CD4-positive, alpha-beta memory T cell (primary cell): ENCODE measurements around the gene KIAA0825. TPM values are rescaled to one million over a fixed set of nuclear protein-coding genes. Genes with fewer than 3 reads are reported as not detected.

Experiments used
- CTCF ChIA-PET: fragments of 350-600 bp; sonication (Branson Sonifier 250); formaldehyde crosslinking; loops from one replicate; lab custom pipeline; 2021; ENCODE audit warnings: inconsistent platforms; ENCODE audit not compliant: partially characterized antibody; lab: Charles Lee
- POLR2A ChIA-PET: fragments of 350-600 bp; sonication (Branson Sonifier 250); formaldehyde crosslinking; loops from one replicate; lab custom pipeline; 2021; ENCODE audit not compliant: partially characterized antibody; lab: Charles Lee
- DNase-seq, 5 donors: peaks; one replicate each; pipeline versions ENCODE4 v3.0.0 to v3.0.0-alpha.2; 2020 to 2022; ENCODE audit warnings: mixed read lengths in 1 of 5
- H3K27ac ChIP-seq: one replicate; pipeline ENCODE4 v1.7.0; 2013; ENCODE audit warnings: low read depth, low read length
- H3K27me3 ChIP-seq: 2 replicates; pipeline ENCODE4 v1.7.0; 2013; ENCODE audit warnings: mild to moderate bottlenecking, low read length, moderate library complexity; ENCODE audit not compliant: insufficient read depth
- H3K36me3 ChIP-seq: 2 replicates; pipeline ENCODE4 v1.7.0; 2013; ENCODE audit warnings: mild to moderate bottlenecking, low read length, moderate library complexity; ENCODE audit not compliant: insufficient read depth
- H3K4me1 ChIP-seq: 2 replicates; pipeline ENCODE4 v1.7.0; 2013; ENCODE audit warnings: mild to moderate bottlenecking, low read length, moderate library complexity; ENCODE audit not compliant: insufficient read depth
- H3K4me3 ChIP-seq, 2 donors: one replicate each; pipeline ENCODE4 v1.7.0; 2013; ENCODE audit warnings: low read length in 2 of 2, mild to moderate bottlenecking in 1 of 2
- H3K9me3 ChIP-seq, 2 donors: one replicate each; pipeline ENCODE4 v1.7.0; 2013; ENCODE audit warnings: low read length in 2 of 2, control low read depth in 1 of 2; ENCODE audit not compliant: control insufficient read depth in 1 of 2
- H3K27ac Mint-ChIP-seq, 7 donors: one replicate each; pipeline ENCODE4 v1.8.0; 2020 to 2021; ENCODE audit warnings: mixed read lengths in 7 of 7, mild to moderate bottlenecking in 6 of 7, inconsistent platforms in 3 of 7, moderate library complexity in 3 of 7
- H3K27me3 Mint-ChIP-seq, 2 donors: one replicate each; pipeline ENCODE4 v1.8.0; 2020 to 2021; ENCODE audit warnings: mixed read lengths in 2 of 2
- H3K36me3 Mint-ChIP-seq, 2 donors: one replicate each; pipeline ENCODE4 v1.8.0; 2020 to 2021; ENCODE audit warnings: mixed read lengths in 2 of 2, inconsistent platforms in 1 of 2, mild to moderate bottlenecking in 1 of 2
- H3K4me1 Mint-ChIP-seq, 4 donors: one replicate each; pipeline ENCODE4 v1.8.0; 2020 to 2021; ENCODE audit warnings: mixed read lengths in 4 of 4, mild to moderate bottlenecking in 1 of 4
- H3K4me3 Mint-ChIP-seq, 8 donors: one replicate each; pipeline ENCODE4 v1.8.0; 2020 to 2021; ENCODE audit warnings: mixed read lengths in 8 of 8, mild to moderate bottlenecking in 7 of 8, moderate library complexity in 6 of 8, inconsistent platforms in 3 of 8
- H3K9me3 Mint-ChIP-seq, 8 donors: one replicate each; pipeline ENCODE4 v1.8.0; 2020 to 2021; ENCODE audit warnings: mixed read lengths in 8 of 8, mild to moderate bottlenecking in 5 of 8, inconsistent platforms in 3 of 8, moderate library complexity in 1 of 8
- intact Hi-C: fragments of 100-400 bp; cut with micrococcal nuclease; formaldehyde crosslinking; loops from one replicate; pipeline ENCODE4 v1.15.1; 2023
- polyA plus RNA-seq, 2 donors: library from polyadenylated mRNA; unstranded; fragments of 300-500 nt; fragmentation: Illumina TruSeq; gene quantifications; one replicate each; pipeline ENCODE4 v1.2.3, GENCODE V29; 2021
- total RNA-seq, 2 experiments: library from RNA; stranded (reverse); gene quantifications; one replicate each; pipeline ENCODE4 v1.2.3, GENCODE V29; 2021

KIAA0825 gene
- total and polyA plus RNA-seq, 4 experiments from 2014 or later, result 1.5 to 2.2 (median 2.1) TPM

- ChIA-PET POLR2A (no interaction called here), CTCF (interaction anchor here (0.7 to 1.5 kb wide), 3 partner anchors 9 to 287 kb away, joined by 3 to 4 read pairs (median 3); no protein-coding TSS in a partner anchor)
- H3K27me3 Mint-ChIP-seq, result no peaks in the 10 kb centered on the region
- Histone ChIP-seq H3K27ac (no peak overlapping the region), H3K27me3 (no peaks in the 10 kb centered on the region), H3K4me3 (no peak overlapping the region), H3K36me3 (no peaks in the 10 kb centered on the region), H3K9me3 (no peaks in the 10 kb centered on the region), H3K4me1 (peaks cover 50% of the 10 kb centered on the region)
- peaks cover 24 to 55% (median 40%) of the 10 kb centered on the region in 4 donors for H3K4me1 Mint-ChIP-seq
- H3K36me3 Mint-ChIP-seq, result peaks cover 0 to 14% of the 10 kb centered on the region in 2 donors
- intact Hi-C loops, result no loop called here
- peak overlapping the region; percentile 9 to 77 (median 64) for H3K4me3 Mint-ChIP-seq
- DNase-seq, result no peak
- peak overlapping the region in 6 of 7 donors; percentile 3 to 73 (median 26) for H3K27ac Mint-ChIP-seq
- no peaks in the 10 kb centered on the region for H3K9me3 Mint-ChIP-seq
Observed at GRCh38 chr5:94621763-94622162, 3.4 kb upstream of the KIAA0825 start.

- POLR2A ChIA-PET, result no interaction called here
- Histone ChIP-seq H3K36me3 (no peaks in the 10 kb centered on the region), H3K27me3 (no peaks in the 10 kb centered on the region), H3K4me1 (peaks cover 55% of the 10 kb centered on the region), H3K9me3 (no peaks in the 10 kb centered on the region), H3K4me3 (no peak overlapping the region), H3K27ac (no peak overlapping the region)
- Mint-ChIP-seq H3K27me3 (no peaks in the 10 kb centered on the region), H3K4me1 (peaks cover 24 to 50% (median 38%) of the 10 kb centered on the region in 4 donors), H3K4me3 (peak overlapping the region in 6 of 8 donors; percentile 89 to 98 (median 93)), H3K27ac (peak overlapping the region in 2 of 7 donors; percentile 86 to 90), H3K36me3 (peaks cover 0 to 14% of the 10 kb centered on the region in 2 donors), H3K9me3 (no peaks in the 10 kb centered on the region)
- CTCF ChIA-PET, result no interaction called here
- intact Hi-C loops, result no loop called here
- no peak for DNase-seq
Observed at GRCh38 chr5:94620256-94620655, 1.9 kb upstream of the KIAA0825 start.

- intact Hi-C loops, result loop anchor here (1.0 to 10.0 kb wide), 4 partner anchors 40 to 1033 kb away; partner anchors contain the start of genes NR2F1 and NR2F1-AS1
- Histone ChIP-seq H3K9me3 (no peaks in the 10 kb centered on the region), H3K27ac (peak overlapping the region; percentile 57), H3K4me3 (peak overlapping the region; percentile 25 to 67), H3K4me1 (peaks cover 47% of the 10 kb centered on the region), H3K36me3 (no peaks in the 10 kb centered on the region), H3K27me3 (no peaks in the 10 kb centered on the region)
- ChIA-PET CTCF (interaction anchor here (1.1 to 1.8 kb wide), 6 partner anchors 8 to 120 kb away, joined by 3 to 6 read pairs (median 4); no protein-coding TSS in a partner anchor), POLR2A (interaction anchor here (1.0 to 1.7 kb wide), 5 partner anchors 8 to 51 kb away, joined by 3 to 7 read pairs (median 3); no protein-coding TSS in a partner anchor)
- DNase-seq, result peak in 1 of 5 donors; percentile 59
- H3K9me3 Mint-ChIP-seq, result no peaks in the 10 kb centered on the region
- peak overlapping the region; percentile 89 to 98 (median 94) for H3K4me3 Mint-ChIP-seq
- H3K27ac Mint-ChIP-seq, result peak overlapping the region; percentile 86 to 96 (median 90)
- peaks cover 0 to 14% of the 10 kb centered on the region in 2 donors for H3K36me3 Mint-ChIP-seq
- no peaks in the 10 kb centered on the region for H3K27me3 Mint-ChIP-seq
- H3K4me1 Mint-ChIP-seq, result peaks cover 25 to 50% (median 41%) of the 10 kb centered on the region in 4 donors
Observed at GRCh38 chr5:94618029-94618492, 343 bp downstream of the KIAA0825 start.

- DNase-seq, result no peak
- CTCF ChIA-PET, result interaction anchor here (1.3 kb wide), 1 partner anchor 21 kb away, joined by 3 read pairs; no protein-coding TSS in a partner anchor
- Mint-ChIP-seq H3K4me3 (peak overlapping the region in 6 of 8 donors; percentile 40 to 63 (median 54)), H3K36me3 (peaks cover 0 to 14% of the 10 kb centered on the region in 2 donors), H3K27ac (peak overlapping the region in 1 of 7 donors; percentile 14), H3K9me3 (no peaks in the 10 kb centered on the region), H3K27me3 (no peaks in the 10 kb centered on the region), H3K4me1 (peaks cover 21 to 43% (median 33%) of the 10 kb centered on the region in 4 donors)
- intact Hi-C loops, result loop anchor here (10.0 kb wide), 1 partner anchor 1031 kb away; the partner anchor contains the start of genes NR2F1 and NR2F1-AS1
- Histone ChIP-seq H3K36me3 (no peaks in the 10 kb centered on the region), H3K4me3 (no peak overlapping the region), H3K4me1 (peaks cover 37% of the 10 kb centered on the region), H3K27ac (no peak overlapping the region), H3K27me3 (no peaks in the 10 kb centered on the region), H3K9me3 (no peaks in the 10 kb centered on the region)
- POLR2A ChIA-PET, result no interaction called here
Observed at GRCh38 chr5:94615862-94616261, 2.5 kb downstream of the KIAA0825 start.

DNA sequence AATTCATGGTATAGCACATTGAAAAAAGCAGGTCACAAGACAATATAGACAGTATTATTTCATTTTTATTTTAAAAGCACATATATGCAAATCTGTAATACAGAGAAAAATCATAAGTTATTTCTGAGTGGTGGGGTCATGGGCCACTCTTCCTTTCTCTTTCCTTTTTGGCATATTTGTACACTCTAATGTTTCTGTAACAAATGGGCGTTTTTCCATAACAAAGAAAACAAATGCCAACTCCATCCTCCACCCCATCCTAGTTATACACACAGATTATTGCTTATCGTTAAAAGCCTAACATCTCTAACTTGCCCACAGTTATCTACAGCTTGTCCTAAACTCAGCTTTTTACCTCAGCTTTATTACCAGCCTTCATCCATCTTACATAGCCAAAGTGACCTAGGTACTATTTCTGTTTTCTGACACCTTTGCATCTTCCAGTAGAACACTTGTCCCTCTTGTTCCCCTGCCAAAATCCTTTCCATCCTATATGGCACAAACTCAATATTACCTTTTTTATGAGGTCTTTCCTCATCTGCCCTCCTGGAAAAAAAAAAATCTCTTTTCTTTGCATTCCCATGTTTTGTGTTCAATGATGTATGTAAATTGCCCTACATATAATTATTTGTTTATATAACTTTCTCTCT is 4.1 kb downstream of the KIAA0825 start:
- no peak for DNase-seq
- CTCF ChIA-PET, result no interaction called here
- intact Hi-C loops, result loop anchor here (10.0 kb wide), 1 partner anchor 1029 kb away; the partner anchor contains the start of genes NR2F1 and NR2F1-AS1
- no peaks in the 10 kb centered on the region for H3K9me3 Mint-ChIP-seq
- H3K4me1 Mint-ChIP-seq, result peaks cover 19 to 37% (median 28%) of the 10 kb centered on the region in 4 donors
- Histone ChIP-seq H3K27me3 (no peaks in the 10 kb centered on the region), H3K36me3 (no peaks in the 10 kb centered on the region), H3K9me3 (no peaks in the 10 kb centered on the region), H3K4me1 (peaks cover 23% of the 10 kb centered on the region), H3K27ac (no peak overlapping the region), H3K4me3 (no peak overlapping the region)
- H3K36me3 Mint-ChIP-seq, result peaks cover 0 to 13% of the 10 kb centered on the region in 2 donors
- H3K27me3 Mint-ChIP-seq, result no peaks in the 10 kb centered on the region
- POLR2A ChIA-PET, result interaction anchor here (0.8 kb wide), 1 partner anchor 37 kb away, joined by 3 read pairs; no protein-coding TSS in a partner anchor
- peak overlapping the region in 1 of 8 donors; percentile 11 for H3K4me3 Mint-ChIP-seq
- peak overlapping the region in 3 of 7 donors; percentile 23 to 69 (median 24) for H3K27ac Mint-ChIP-seq

DNA sequence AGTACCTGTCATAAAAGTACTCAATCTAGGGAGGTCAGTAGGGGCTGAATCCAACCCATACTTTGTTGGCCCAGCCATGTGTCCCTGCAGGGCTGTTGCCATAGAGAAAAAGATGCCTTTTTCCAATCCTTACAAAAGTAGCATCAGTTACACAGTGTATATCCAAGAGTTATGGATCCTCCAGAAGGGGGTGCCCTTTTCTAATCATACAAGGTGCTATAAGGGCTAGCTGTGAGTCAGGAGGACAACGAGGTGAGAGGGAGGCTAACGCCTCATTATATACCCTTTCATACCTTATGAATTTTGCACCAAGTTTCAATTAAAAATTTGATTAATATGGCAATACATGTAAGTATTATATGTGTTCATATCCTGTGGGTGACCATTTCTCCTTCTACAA is 4.8 kb downstream of the KIAA0825 start:
- peak in 1 of 5 donors; percentile 9 for DNase-seq
- H3K27me3 Mint-ChIP-seq, result no peaks in the 10 kb centered on the region
- no peaks in the 10 kb centered on the region for H3K9me3 ChIP-seq
- H3K27ac ChIP-seq, result no peak overlapping the region
- ChIA-PET POLR2A (no interaction called here), CTCF (interaction anchor here (0.9 to 1.3 kb wide), 2 partner anchors 8 to 79 kb away, joined by 3 to 5 read pairs; no protein-coding TSS in a partner anchor)
- no peak overlapping the region for H3K27ac Mint-ChIP-seq
- peaks cover 17 to 34% (median 23%) of the 10 kb centered on the region in 4 donors for H3K4me1 Mint-ChIP-seq
- no peak overlapping the region for H3K4me3 ChIP-seq
- H3K4me1 ChIP-seq, result peaks cover 22% of the 10 kb centered on the region
- no peaks in the 10 kb centered on the region for H3K27me3 ChIP-seq
- H3K36me3 Mint-ChIP-seq, result peaks cover 0 to 8% of the 10 kb centered on the region in 2 donors
- no peak overlapping the region for H3K4me3 Mint-ChIP-seq
- intact Hi-C loops, result loop anchor here (10.0 kb wide), 1 partner anchor 1029 kb away; the partner anchor contains the start of genes NR2F1 and NR2F1-AS1
- no peaks in the 10 kb centered on the region for H3K9me3 Mint-ChIP-seq
- H3K36me3 ChIP-seq, result no peaks in the 10 kb centered on the region
